Mesenchymal stem cell (in vitro differentiated cells and primary cell): ENCODE data around the gene HPD.

ENCODE experiments used
- DNase-seq: peaks from one replicate; pipeline ENCODE4 v3.0.0-alpha.2; 2013
- H2AFZ ChIP-seq: one replicate; pipeline ENCODE4 v1.6.1; 2013; ENCODE audit warnings: low read depth, mild to moderate bottlenecking, control low read depth, inconsistent platforms, low read length, moderate library complexity
- H2AK5ac ChIP-seq: 2 replicates; pipeline ENCODE4 v1.6.1; 2013; ENCODE audit warnings: low read length, moderate library complexity, mild to moderate bottlenecking, inconsistent platforms; ENCODE audit not compliant: severe bottlenecking
- H2BK120ac ChIP-seq: one replicate; pipeline ENCODE4 v1.6.1; 2013; ENCODE audit warnings: low read depth, mild to moderate bottlenecking, inconsistent platforms, low read length, moderate library complexity
- H2BK12ac ChIP-seq, 2 experiments: one replicate each; pipeline ENCODE4 v1.6.1; 2013; ENCODE audit warnings: inconsistent platforms in 2 of 2, low read length in 2 of 2, mild to moderate bottlenecking in 2 of 2, moderate library complexity in 2 of 2, control low read depth in 1 of 2
- H2BK15ac ChIP-seq: one replicate; pipeline ENCODE4 v1.6.1; 2013; ENCODE audit warnings: mild to moderate bottlenecking, low read depth, inconsistent platforms; ENCODE audit not compliant: poor library complexity, severe bottlenecking
- H2BK5ac ChIP-seq: 2 replicates; pipeline ENCODE4 v1.6.1; 2013; ENCODE audit warnings: low read depth, mild to moderate bottlenecking, low read length, control low read depth, inconsistent platforms; ENCODE audit not compliant: poor library complexity, severe bottlenecking
- H3K14ac ChIP-seq, 2 experiments: one replicate each; pipeline ENCODE4 v1.6.1; 2013; ENCODE audit warnings: inconsistent platforms in 2 of 2, low read length in 2 of 2, control low read depth in 1 of 2, mild to moderate bottlenecking in 1 of 2, moderate library complexity in 1 of 2
- H3K18ac ChIP-seq, 2 experiments: one replicate each; pipeline ENCODE4 v1.6.1; 2013; ENCODE audit warnings: inconsistent platforms in 2 of 2, low read length in 2 of 2, control low read depth in 1 of 2, low read depth in 1 of 2, mild to moderate bottlenecking in 1 of 2
- H3K23ac ChIP-seq, 2 experiments: one replicate each; pipeline ENCODE4 v1.6.1; 2013; ENCODE audit warnings: inconsistent platforms in 2 of 2, low read length in 2 of 2, mild to moderate bottlenecking in 2 of 2, moderate library complexity in 2 of 2, control low read depth in 1 of 2
- H3K27ac ChIP-seq: 2 replicates; pipeline ENCODE4 v1.5.1; 2013; ENCODE audit warnings: mild to moderate bottlenecking, moderate library complexity, low read length, control low read depth, inconsistent platforms; ENCODE audit not compliant: poor library complexity, severe bottlenecking
- H3K27me3 ChIP-seq, 2 experiments: 2 replicates each; pipeline versions ENCODE4 v1.6.1 to v1.7.0; 2013; ENCODE audit warnings: low read length in 2 of 2, mild to moderate bottlenecking in 2 of 2, moderate library complexity in 2 of 2, control low read depth in 1 of 2, inconsistent platforms in 1 of 2; ENCODE audit not compliant: control insufficient read depth in 1 of 2, insufficient read depth in 1 of 2
- H3K36me3 ChIP-seq, 2 experiments: 2 replicates each; pipeline versions ENCODE4 v1.6.1 to v1.7.0; 2013; ENCODE audit warnings: low read length in 2 of 2, control low read depth in 1 of 2, inconsistent platforms in 1 of 2, low read depth in 1 of 2, mild to moderate bottlenecking in 1 of 2; ENCODE audit not compliant: insufficient read depth in 2 of 2, control insufficient read depth in 1 of 2
- H3K4ac ChIP-seq, 2 experiments: one replicate each; pipeline ENCODE4 v1.6.1; 2013; ENCODE audit warnings: inconsistent platforms in 2 of 2, low read length in 2 of 2, mild to moderate bottlenecking in 2 of 2, moderate library complexity in 2 of 2, control low read depth in 1 of 2, low read depth in 1 of 2
- H3K4me1 ChIP-seq: 2 replicates; pipeline ENCODE4 v1.6.1; 2013; ENCODE audit warnings: low read depth, low read length, control low read depth; ENCODE audit not compliant: control insufficient read depth, insufficient read depth
- H3K4me2 ChIP-seq: 2 replicates; pipeline ENCODE4 v1.6.1; 2013; ENCODE audit warnings: low read length, mild to moderate bottlenecking, inconsistent platforms; ENCODE audit not compliant: poor library complexity, severe bottlenecking
- H3K4me3 ChIP-seq, 2 experiments: 2 replicates each; pipeline versions ENCODE4 v1.5.1 to v1.7.0; 2013; ENCODE audit warnings: low read length in 2 of 2, mild to moderate bottlenecking in 2 of 2, control low read depth in 1 of 2, low read depth in 1 of 2; ENCODE audit not compliant: insufficient read depth in 1 of 2
- H3K79me1 ChIP-seq: replicated peaks from 2 replicates; pipeline ENCODE4 v1.6.1; 2013; ENCODE audit warnings: mild to moderate bottlenecking, control low read depth, low read length, inconsistent platforms; ENCODE audit not compliant: poor library complexity, severe bottlenecking
- H3K9ac ChIP-seq: 2 replicates; pipeline ENCODE4 v1.7.0; 2013; ENCODE audit warnings: mild to moderate bottlenecking, low read length, moderate library complexity
- H3K9me3 ChIP-seq: 2 replicates; pipeline ENCODE4 v1.7.0; 2013; ENCODE audit warnings: mild to moderate bottlenecking, low read length; ENCODE audit not compliant: control insufficient read depth
- H4K8ac ChIP-seq: one replicate; pipeline ENCODE4 v1.6.1; 2013; ENCODE audit warnings: inconsistent platforms, mild to moderate bottlenecking, low read length, moderate library complexity
- H4K91ac ChIP-seq: one replicate; pipeline ENCODE4 v1.6.1; 2013; ENCODE audit warnings: mild to moderate bottlenecking, low read length, inconsistent platforms
- WGBS: methylation state at CpG from one replicate; pipeline ENCODE4 v1.1.7; 2013; ENCODE audit warnings: mixed read lengths; 5-methylcytosine and 5-hydroxymethylcytosine counted together

HPD gene

GRCh38 chr12:121825041-121825523, 33.6 kb downstream of the HPD start:
- no peak overlapping the region for H2AK5ac ChIP-seq
- no peak overlapping the region for H3K18ac ChIP-seq
- no peaks in the 10 kb centered on the region for H3K4me1 ChIP-seq
- no peak overlapping the region for H4K8ac ChIP-seq
- no peak overlapping the region for H2BK12ac ChIP-seq
- no peak overlapping the region for H3K9ac ChIP-seq
- no peaks in the 10 kb centered on the region for H3K27me3 ChIP-seq
- no peak overlapping the region for H3K23ac ChIP-seq
- H3K36me3 ChIP-seq = peaks cover 81 to 86% of the 10 kb centered on the region in 2 experiments
- no peak overlapping the region for H2BK5ac ChIP-seq
- DNase-seq = no peak
- no peaks in the 10 kb centered on the region for H3K9me3 ChIP-seq
- no peak overlapping the region for H3K4me3 ChIP-seq
- H2BK120ac ChIP-seq = no peak overlapping the region
- no peak overlapping the region for H2BK15ac ChIP-seq
- 96% methylated on average over 16 of the region's 18 CpGs for WGBS
- H3K79me1 ChIP-seq = peaks cover 55% of the 10 kb centered on the region
- H4K91ac ChIP-seq = no peak overlapping the region
- no peak overlapping the region for H3K27ac ChIP-seq
- no peak overlapping the region for H3K4me2 ChIP-seq
- no peak overlapping the region for H3K4ac ChIP-seq
- no peak overlapping the region for H3K14ac ChIP-seq
- H2AFZ ChIP-seq = no peak overlapping the region

- H3K4me3 ChIP-seq = no peak overlapping the region
- no peak overlapping the region for H3K23ac ChIP-seq
- no peak overlapping the region for H4K8ac ChIP-seq
- H2AK5ac ChIP-seq = no peak overlapping the region
- no peaks in the 10 kb centered on the region for H3K4me1 ChIP-seq
- WGBS = 89% methylated on average over 11 of the region's 12 CpGs
- H3K4me2 ChIP-seq = no peak overlapping the region
- no peak overlapping the region for H2BK5ac ChIP-seq
- no peak overlapping the region for H3K14ac ChIP-seq
- no peak overlapping the region for H3K27ac ChIP-seq
- H3K18ac ChIP-seq = no peak overlapping the region
- no peak overlapping the region for H2BK15ac ChIP-seq
- H2AFZ ChIP-seq = no peak overlapping the region
- peaks cover 80 to 87% of the 10 kb centered on the region in 2 experiments for H3K36me3 ChIP-seq
- H3K4ac ChIP-seq = no peak overlapping the region
- H2BK12ac ChIP-seq = no peak overlapping the region
- no peaks in the 10 kb centered on the region for H3K27me3 ChIP-seq
- no peaks in the 10 kb centered on the region for H3K9me3 ChIP-seq
- no peak overlapping the region for H4K91ac ChIP-seq
- DNase-seq = no peak
- peaks cover 55% of the 10 kb centered on the region for H3K79me1 ChIP-seq
- H2BK120ac ChIP-seq = no peak overlapping the region
- H3K9ac ChIP-seq = no peak overlapping the region
Observed at GRCh38 chr12:121823727-121824115, 34.9 kb downstream of the HPD start.

- 94% methylated on average over 25 of the region's 36 CpGs for WGBS
- Histone ChIP-seq H3K27me3 (no peaks in the 10 kb centered on the region), H2BK15ac (no peak overlapping the region), H3K23ac (no peak overlapping the region), H2BK5ac (no peak overlapping the region), H3K18ac (no peak overlapping the region), H3K4me2 (no peak overlapping the region), H3K79me1 (peaks cover 50% of the 10 kb centered on the region), H3K4ac (no peak overlapping the region), H4K8ac (no peak overlapping the region), H4K91ac (no peak overlapping the region), H2BK12ac (no peak overlapping the region), H3K14ac (no peak overlapping the region), H3K9ac (no peak overlapping the region), H3K9me3 (no peaks in the 10 kb centered on the region), H3K4me3 (no peak overlapping the region), H2BK120ac (no peak overlapping the region), H2AK5ac (no peak overlapping the region), H3K36me3 (peaks cover 75 to 82% of the 10 kb centered on the region in 2 experiments), H3K27ac (no peak overlapping the region), H2AFZ (no peak overlapping the region), H3K4me1 (no peaks in the 10 kb centered on the region)
- no peak for DNase-seq
Observed at GRCh38 chr12:121823101-121823726, 35.4 kb downstream of the HPD start.

GRCh38 chr12:121822393-121823100, 36.1 kb downstream of the HPD start:
- H2BK120ac ChIP-seq = no peak overlapping the region
- H3K27me3 ChIP-seq = no peaks in the 10 kb centered on the region
- no peak overlapping the region for H3K14ac ChIP-seq
- no peak overlapping the region for H2AFZ ChIP-seq
- no peaks in the 10 kb centered on the region for H3K9me3 ChIP-seq
- no peak overlapping the region for H2BK5ac ChIP-seq
- no peak overlapping the region for H3K27ac ChIP-seq
- H2BK15ac ChIP-seq = no peak overlapping the region
- no peak overlapping the region for H2BK12ac ChIP-seq
- H3K36me3 ChIP-seq = peaks cover 75 to 82% of the 10 kb centered on the region in 2 experiments
- no peak overlapping the region for H3K4me3 ChIP-seq
- H3K4me1 ChIP-seq = no peaks in the 10 kb centered on the region
- no peak overlapping the region for H3K23ac ChIP-seq
- WGBS = 98% methylated on average over 39 of the region's 39 CpGs
- H3K4me2 ChIP-seq = no peak overlapping the region
- no peak overlapping the region for H3K4ac ChIP-seq
- no peak for DNase-seq
- H2AK5ac ChIP-seq = no peak overlapping the region
- H3K79me1 ChIP-seq = peaks cover 49% of the 10 kb centered on the region
- H4K91ac ChIP-seq = no peak overlapping the region
- no peak overlapping the region for H3K18ac ChIP-seq
- no peak overlapping the region for H4K8ac ChIP-seq
- H3K9ac ChIP-seq = no peak overlapping the region
